T-helper 1 cell treated with Interleukin-12 subunit alpha and Interleukin-12 subunit beta and Interleukin-4 antibody, amounts not matched to agents 30 μg/mL and 1 μg/mL, for 36 hours (primary cell): ENCODE results near the gene CORO2B.

Experiments
- H3K27ac Mint-ChIP-seq: one replicate; pipeline ENCODE4 v1.8.0; 2021; ENCODE audit warnings: mild to moderate bottlenecking, mixed read lengths
- H3K27me3 Mint-ChIP-seq: one replicate; pipeline ENCODE4 v1.8.0; 2021; ENCODE audit warnings: low read depth, mixed read lengths
- H3K36me3 Mint-ChIP-seq: one replicate; pipeline ENCODE4 v1.8.0; 2021; ENCODE audit warnings: low read depth, mixed read lengths
- H3K4me1 Mint-ChIP-seq: one replicate; pipeline ENCODE4 v1.8.0; 2021; ENCODE audit warnings: low read depth, mixed read lengths
- H3K4me3 Mint-ChIP-seq: one replicate; pipeline ENCODE4 v1.8.0; 2021; ENCODE audit warnings: mild to moderate bottlenecking, moderate library complexity, mixed read lengths
- H3K9me3 Mint-ChIP-seq: one replicate; pipeline ENCODE4 v1.8.0; 2021; ENCODE audit warnings: mixed read lengths

Gene CORO2B

DNA sequence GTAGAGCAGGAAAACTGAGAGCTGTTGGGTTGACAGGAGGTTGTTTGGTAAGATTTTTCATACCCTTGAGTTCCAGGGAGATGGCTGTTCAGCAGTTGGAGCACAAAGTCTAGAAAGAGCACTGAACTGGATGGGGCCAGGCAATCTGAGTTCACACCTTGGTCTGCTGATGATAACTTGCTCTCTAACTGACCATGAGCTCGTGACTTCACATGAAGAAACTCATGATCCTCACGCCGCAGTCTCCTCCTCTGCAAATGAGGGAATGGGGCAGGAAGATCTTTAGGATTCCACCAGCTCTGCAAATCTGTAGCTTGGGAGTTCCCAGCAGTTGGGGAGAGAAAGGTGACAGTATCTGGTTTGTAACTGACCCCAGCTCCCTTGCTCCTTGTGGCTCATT lies 33.7 kb downstream of the CORO2B start:
- no peaks in the 10 kb centered on the region for H3K4me1 Mint-ChIP-seq
- no peaks in the 10 kb centered on the region for H3K9me3 Mint-ChIP-seq
- H3K4me3 Mint-ChIP-seq, result no peak overlapping the region
- no peak overlapping the region for H3K27ac Mint-ChIP-seq
- H3K27me3 Mint-ChIP-seq, result peaks cover 9% of the 10 kb centered on the region
- no peaks in the 10 kb centered on the region for H3K36me3 Mint-ChIP-seq

GRCh38 chr15:68612979-68613740 lies 34.4 kb downstream of the CORO2B start:
- peaks cover 10% of the 10 kb centered on the region for H3K27me3 Mint-ChIP-seq
- H3K4me1 Mint-ChIP-seq, result no peaks in the 10 kb centered on the region
- H3K36me3 Mint-ChIP-seq, result no peaks in the 10 kb centered on the region
- no peaks in the 10 kb centered on the region for H3K9me3 Mint-ChIP-seq
- H3K4me3 Mint-ChIP-seq, result no peak overlapping the region
- H3K27ac Mint-ChIP-seq, result no peak overlapping the region

- Mint-ChIP-seq H3K9me3 (no peaks in the 10 kb centered on the region), H3K4me3 (no peak overlapping the region), H3K27me3 (peaks cover 15% of the 10 kb centered on the region), H3K36me3 (no peaks in the 10 kb centered on the region), H3K4me1 (no peaks in the 10 kb centered on the region), H3K27ac (no peak overlapping the region)
Observed at GRCh38 chr15:68614286-68615035, 35.7 kb downstream of the CORO2B start.

- Mint-ChIP-seq H3K4me3 (no peak overlapping the region), H3K36me3 (no peaks in the 10 kb centered on the region), H3K27me3 (peaks cover 17% of the 10 kb centered on the region), H3K27ac (no peak overlapping the region), H3K9me3 (no peaks in the 10 kb centered on the region), H3K4me1 (no peaks in the 10 kb centered on the region)
Observed at GRCh38 chr15:68615301-68615700, 36.5 kb downstream of the CORO2B start.

DNA sequence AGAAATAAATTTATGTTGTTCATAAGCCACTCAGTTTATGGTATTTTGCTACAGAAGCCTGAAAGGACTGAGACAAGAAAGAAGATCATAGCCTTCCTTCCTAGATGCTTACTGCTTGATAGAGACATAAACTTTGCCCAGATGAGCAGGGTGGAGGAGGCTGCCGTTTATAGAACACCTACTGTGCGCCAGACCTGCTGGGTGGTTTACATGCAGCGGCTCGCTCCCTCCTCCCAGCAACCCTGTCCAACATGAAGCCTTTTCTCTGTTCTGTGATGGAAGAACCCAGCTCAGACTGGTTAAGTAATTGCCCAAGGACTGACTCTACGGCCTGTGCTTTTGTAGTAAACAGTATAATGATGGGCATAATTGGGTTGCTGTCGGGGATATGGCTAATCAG lies 37.0 kb downstream of the CORO2B start:
- Mint-ChIP-seq H3K36me3 (no peaks in the 10 kb centered on the region), H3K27me3 (peaks cover 17% of the 10 kb centered on the region), H3K27ac (no peak overlapping the region)

DNA sequence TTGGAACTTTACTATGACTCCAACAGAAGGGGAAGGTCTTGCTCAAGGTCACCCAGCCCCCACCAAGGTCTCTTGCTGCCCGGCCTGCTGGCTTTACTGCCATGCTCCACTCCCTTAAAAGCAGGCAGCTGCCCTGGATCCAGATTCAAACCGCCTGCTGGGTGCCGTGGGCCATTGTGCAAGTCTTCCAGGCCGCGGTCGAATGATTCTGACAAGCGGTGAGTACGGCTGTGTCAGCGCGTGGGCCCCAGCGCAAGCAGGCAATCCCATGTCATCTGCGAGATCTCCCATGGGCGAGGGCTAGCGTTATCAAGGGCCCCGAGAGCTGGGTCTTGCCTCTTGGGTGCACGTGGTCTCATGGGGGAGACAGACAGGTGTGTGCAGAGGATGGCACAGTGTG lies 37.6 kb downstream of the CORO2B start:
- H3K27ac Mint-ChIP-seq, result no peak overlapping the region
- no peak overlapping the region for H3K4me3 Mint-ChIP-seq
- H3K27me3 Mint-ChIP-seq, result peaks cover 17% of the 10 kb centered on the region

More for the DNA sequence above, 37.0 kb downstream of the CORO2B start:
- H3K4me3 Mint-ChIP-seq, result no peak overlapping the region
- H3K9me3 Mint-ChIP-seq, result no peaks in the 10 kb centered on the region
- H3K4me1 Mint-ChIP-seq, result no peaks in the 10 kb centered on the region

GRCh38 chr15:68617001-68617400 lies 38.2 kb downstream of the CORO2B start:
- Mint-ChIP-seq H3K27me3 (peaks cover 16% of the 10 kb centered on the region), H3K9me3 (no peaks in the 10 kb centered on the region), H3K36me3 (no peaks in the 10 kb centered on the region), H3K4me1 (no peaks in the 10 kb centered on the region), H3K27ac (no peak overlapping the region), H3K4me3 (no peak overlapping the region)

More for the DNA sequence above, 37.6 kb downstream of the CORO2B start:
- Mint-ChIP-seq H3K36me3 (no peaks in the 10 kb centered on the region), H3K4me1 (no peaks in the 10 kb centered on the region), H3K9me3 (no peaks in the 10 kb centered on the region)

DNA sequence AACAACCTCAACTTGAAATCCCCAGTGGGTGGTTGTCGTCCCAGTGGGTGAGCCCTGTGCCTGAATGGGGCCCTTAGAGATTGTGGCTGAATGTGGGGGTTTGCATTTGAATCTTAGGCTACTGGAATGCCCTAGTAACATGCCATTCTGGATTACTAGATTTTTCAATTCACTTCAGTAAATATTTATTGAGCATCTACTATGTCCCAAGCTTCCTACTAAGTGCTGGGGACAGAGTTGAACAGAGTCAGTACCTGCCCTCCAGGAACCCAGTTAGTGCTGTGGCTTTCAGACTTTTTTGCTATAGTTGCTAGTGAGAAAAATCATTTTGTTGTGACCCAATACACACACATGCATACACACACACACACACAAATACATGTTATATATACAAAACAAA lies 39.0 kb downstream of the CORO2B start:
- Mint-ChIP-seq H3K27me3 (peaks cover 12% of the 10 kb centered on the region), H3K4me1 (no peaks in the 10 kb centered on the region), H3K36me3 (no peaks in the 10 kb centered on the region), H3K9me3 (no peaks in the 10 kb centered on the region), H3K4me3 (no peak overlapping the region), H3K27ac (no peak overlapping the region)

DNA sequence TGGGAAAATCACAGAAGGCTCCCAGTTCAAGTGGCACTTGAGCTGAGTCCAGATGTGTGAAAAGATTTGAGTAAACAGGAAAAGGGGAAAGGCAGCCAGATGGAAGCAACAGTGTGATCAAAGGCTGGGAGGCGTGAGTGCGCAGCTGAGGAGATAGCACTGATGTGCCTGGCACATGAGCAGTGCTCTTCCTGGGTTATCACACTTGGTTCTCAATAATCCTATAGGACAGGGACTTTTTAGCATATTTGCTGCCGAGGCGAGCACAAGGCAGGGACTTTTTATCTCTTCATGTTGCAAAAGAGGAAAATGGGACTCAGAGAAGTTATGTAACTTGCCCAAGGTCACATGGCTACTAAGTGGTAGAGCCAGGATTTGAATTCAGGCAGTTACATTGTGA lies 39.6 kb downstream of the CORO2B start:
- peaks cover 12% of the 10 kb centered on the region for H3K27me3 Mint-ChIP-seq
- H3K36me3 Mint-ChIP-seq, result no peaks in the 10 kb centered on the region
- no peaks in the 10 kb centered on the region for H3K4me1 Mint-ChIP-seq
- H3K4me3 Mint-ChIP-seq, result no peak overlapping the region
- H3K9me3 Mint-ChIP-seq, result no peaks in the 10 kb centered on the region
- no peak overlapping the region for H3K27ac Mint-ChIP-seq

GRCh38 chr15:68618908-68619698 lies 40.3 kb downstream of the CORO2B start:
- H3K4me3 Mint-ChIP-seq, result no peak overlapping the region
- no peak overlapping the region for H3K27ac Mint-ChIP-seq
- H3K9me3 Mint-ChIP-seq, result no peaks in the 10 kb centered on the region
- H3K4me1 Mint-ChIP-seq, result no peaks in the 10 kb centered on the region
- H3K36me3 Mint-ChIP-seq, result no peaks in the 10 kb centered on the region
- H3K27me3 Mint-ChIP-seq, result peaks cover 10% of the 10 kb centered on the region

DNA sequence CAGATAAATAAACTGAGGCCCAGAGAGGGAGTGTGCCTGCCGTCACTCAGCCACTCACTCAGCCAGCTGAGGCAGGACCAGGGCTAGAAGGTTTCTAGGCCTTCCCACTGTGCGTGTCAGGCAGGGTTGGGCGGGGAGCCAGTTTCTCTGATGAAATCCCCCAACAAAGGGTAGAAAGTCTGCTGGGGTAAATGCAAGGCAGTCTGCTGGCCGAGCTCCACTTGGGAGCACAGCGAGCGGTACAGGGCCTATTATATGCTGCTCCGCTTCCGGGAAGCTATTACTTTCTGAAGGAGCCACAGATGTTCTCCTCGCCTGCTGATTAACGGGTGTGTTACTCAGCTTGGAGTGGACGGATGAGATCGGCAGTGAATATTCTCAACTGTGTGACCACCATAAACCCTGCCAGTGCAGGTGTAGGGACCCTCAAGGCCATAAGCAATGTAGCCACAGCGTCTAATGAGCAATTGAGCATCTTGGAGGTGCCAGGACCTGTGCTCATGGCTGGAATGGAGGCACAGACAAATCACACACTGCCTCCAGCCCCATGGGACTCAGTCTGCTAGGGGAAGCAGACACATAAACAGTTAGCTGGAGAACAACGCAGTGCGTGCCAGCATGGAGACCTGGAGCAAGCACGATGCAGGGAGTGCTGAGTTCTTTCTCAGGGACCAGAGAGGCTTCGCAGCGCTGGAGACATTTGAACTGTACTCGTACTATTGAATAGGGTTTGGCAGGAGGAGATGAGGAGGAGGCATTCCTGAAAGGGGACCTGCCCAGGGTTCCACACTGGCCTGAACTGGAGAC lies 42.1 kb downstream of the CORO2B start:
- Mint-ChIP-seq H3K4me1 (no peaks in the 10 kb centered on the region), H3K4me3 (no peak overlapping the region), H3K27me3 (peaks cover 10% of the 10 kb centered on the region), H3K36me3 (no peaks in the 10 kb centered on the region), H3K27ac (no peak overlapping the region), H3K9me3 (no peaks in the 10 kb centered on the region)

GRCh38 chr15:68621535-68621934 lies 42.7 kb downstream of the CORO2B start:
- Mint-ChIP-seq H3K4me3 (no peak overlapping the region), H3K4me1 (no peaks in the 10 kb centered on the region), H3K27me3 (peaks cover 13% of the 10 kb centered on the region), H3K36me3 (no peaks in the 10 kb centered on the region), H3K27ac (no peak overlapping the region), H3K9me3 (no peaks in the 10 kb centered on the region)

- no peak overlapping the region for H3K27ac Mint-ChIP-seq
- no peaks in the 10 kb centered on the region for H3K4me1 Mint-ChIP-seq
- H3K4me3 Mint-ChIP-seq, result no peak overlapping the region
- H3K9me3 Mint-ChIP-seq, result no peaks in the 10 kb centered on the region
- peaks cover 13% of the 10 kb centered on the region for H3K27me3 Mint-ChIP-seq
- H3K36me3 Mint-ChIP-seq, result no peaks in the 10 kb centered on the region
Observed at GRCh38 chr15:68623301-68623892, 44.6 kb downstream of the CORO2B start.

- H3K36me3 Mint-ChIP-seq, result no peaks in the 10 kb centered on the region
- peaks cover 13% of the 10 kb centered on the region for H3K27me3 Mint-ChIP-seq
- H3K27ac Mint-ChIP-seq, result no peak overlapping the region
- no peaks in the 10 kb centered on the region for H3K9me3 Mint-ChIP-seq
- no peak overlapping the region for H3K4me3 Mint-ChIP-seq
- no peaks in the 10 kb centered on the region for H3K4me1 Mint-ChIP-seq
Observed at GRCh38 chr15:68625853-68626252, 47.1 kb downstream of the CORO2B start.
